Omental fat pad (tissue), 4 donors: ENCODE data around the gene ERCC6. TPM values are rescaled to one million over a fixed set of nuclear protein-coding genes. Genes with fewer than 3 reads are reported as not detected.

Source experiments
- ATAC-seq: fragments of 150-250 bp; one replicate; pipeline ENCODE4 v1.9.1; 2016; ENCODE audit warnings: mild to moderate bottlenecking, moderate library complexity; ENCODE audit not compliant: low FRiP score
- DNase-seq: peaks from one replicate; pipeline ENCODE4 v3.0.0-alpha.2; 2019; ENCODE audit warnings: low spot score
- total RNA-seq, 4 donors: library from RNA; depleted of rRNA; stranded (reverse); fragments of >200 nt; gene quantifications; one replicate each; pipeline ENCODE4 v1.1.0, GENCODE V29; 2016
- TF ChIP-seq, protein P1 (sequence below), 3 donors: fragments of 450-650 bp; IDR thresholded peaks; one replicate each; pipeline ENCODE4 v1.5.1; 2016 to 2017; ENCODE audit warnings: antibody characterized with exemption in 3 of 3, mild to moderate bottlenecking in 3 of 3, moderate library complexity in 2 of 3

The ERCC6 gene
- total RNA-seq, 4 donors from 2014 or later: 11.5 to 16.7 (median 11.8) TPM

- no peak for ATAC-seq
- no peak for DNase-seq
- TF ChIP-seq, protein P1, sequence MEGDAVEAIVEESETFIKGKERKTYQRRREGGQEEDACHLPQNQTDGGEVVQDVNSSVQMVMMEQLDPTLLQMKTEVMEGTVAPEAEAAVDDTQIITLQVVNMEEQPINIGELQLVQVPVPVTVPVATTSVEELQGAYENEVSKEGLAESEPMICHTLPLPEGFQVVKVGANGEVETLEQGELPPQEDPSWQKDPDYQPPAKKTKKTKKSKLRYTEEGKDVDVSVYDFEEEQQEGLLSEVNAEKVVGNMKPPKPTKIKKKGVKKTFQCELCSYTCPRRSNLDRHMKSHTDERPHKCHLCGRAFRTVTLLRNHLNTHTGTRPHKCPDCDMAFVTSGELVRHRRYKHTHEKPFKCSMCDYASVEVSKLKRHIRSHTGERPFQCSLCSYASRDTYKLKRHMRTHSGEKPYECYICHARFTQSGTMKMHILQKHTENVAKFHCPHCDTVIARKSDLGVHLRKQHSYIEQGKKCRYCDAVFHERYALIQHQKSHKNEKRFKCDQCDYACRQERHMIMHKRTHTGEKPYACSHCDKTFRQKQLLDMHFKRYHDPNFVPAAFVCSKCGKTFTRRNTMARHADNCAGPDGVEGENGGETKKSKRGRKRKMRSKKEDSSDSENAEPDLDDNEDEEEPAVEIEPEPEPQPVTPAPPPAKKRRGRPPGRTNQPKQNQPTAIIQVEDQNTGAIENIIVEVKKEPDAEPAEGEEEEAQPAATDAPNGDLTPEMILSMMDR (IDR thresholded peaks at IDR 0.05): no peak
These were observed 33.8 kb downstream of the ERCC6 start for GRCh38 chr10:49505076-49505475.

- TF ChIP-seq, protein P1 (IDR thresholded peaks at IDR 0.05): no peak
- DNase-seq: no peak
- ATAC-seq: no peak
These were observed 34.4 kb downstream of the ERCC6 start for GRCh38 chr10:49504528-49504927.

DNA sequence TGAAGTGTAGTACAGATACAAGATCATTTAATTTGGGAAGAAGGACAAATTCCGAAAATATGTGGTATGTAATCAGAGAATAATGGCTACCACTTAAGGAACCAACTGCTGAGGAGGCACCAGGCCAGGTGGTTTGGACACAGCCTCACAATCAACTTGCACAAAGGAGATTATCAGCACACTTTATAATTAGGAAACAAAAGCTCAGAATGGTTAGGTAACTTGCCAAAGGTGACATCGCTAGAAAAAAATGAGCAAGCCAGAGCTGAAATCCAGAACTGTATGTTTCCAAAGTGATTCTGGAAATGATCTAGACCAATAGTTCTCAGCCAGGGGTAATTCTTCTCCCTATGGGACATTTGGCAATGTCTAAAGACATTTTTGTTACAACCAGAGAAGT, 36.6 kb downstream of the ERCC6 start:
- ATAC-seq (no peak), DNase-seq (no peak)
- TF ChIP-seq, protein P1 (IDR thresholded peaks at IDR 0.05): no peak

DNA sequence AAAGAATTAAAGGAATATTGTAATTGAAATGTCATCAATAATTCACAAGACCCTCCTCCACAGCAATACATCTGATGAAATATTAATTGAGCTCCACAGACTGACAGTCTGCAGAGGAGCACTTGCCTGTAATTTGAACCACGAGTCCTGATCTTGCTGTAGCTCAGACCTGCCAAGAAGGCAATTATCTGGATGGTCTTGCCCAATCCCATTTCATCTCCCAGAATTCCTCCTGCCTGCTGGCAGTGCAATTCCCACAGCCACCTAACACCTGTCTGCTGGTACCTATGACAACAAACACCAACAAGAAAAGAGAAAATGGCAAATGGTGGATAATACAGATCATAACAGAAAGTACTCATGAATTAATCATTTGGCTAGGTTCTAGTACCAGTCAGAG, 38.5 kb downstream of the ERCC6 start:
- ATAC-seq: no peak
- no peak for DNase-seq
- TF ChIP-seq, protein P1 (IDR thresholded peaks at IDR 0.05): no peak

DNA sequence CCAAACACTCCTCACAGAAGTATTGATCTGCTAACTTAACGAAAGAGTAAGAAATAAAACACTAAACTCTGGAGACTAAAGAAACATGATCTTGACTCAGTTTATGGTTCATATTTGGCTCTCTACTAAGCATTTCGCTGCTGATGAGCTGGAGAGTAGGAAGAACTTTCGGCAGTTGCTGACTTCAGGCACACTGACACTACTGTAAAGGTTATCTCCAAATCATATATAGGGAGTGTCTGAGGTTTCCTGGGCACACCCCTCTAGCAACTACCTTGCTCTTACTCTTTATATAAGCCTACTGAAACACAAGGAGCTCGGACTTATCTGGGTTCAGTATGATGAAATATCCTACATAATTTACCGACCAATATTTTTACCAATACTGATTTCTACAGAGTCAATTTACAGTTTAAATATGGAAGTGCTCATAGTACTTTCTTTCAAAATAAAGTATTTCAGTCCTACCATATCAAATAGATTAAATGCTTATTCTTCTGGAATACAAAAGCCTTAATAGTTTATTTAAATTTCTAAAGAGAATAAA, 39.5 kb downstream of the ERCC6 start:
- no peak for ATAC-seq
- TF ChIP-seq, protein P1 (IDR thresholded peaks at IDR 0.05): no peak
- DNase-seq: no peak

DNA sequence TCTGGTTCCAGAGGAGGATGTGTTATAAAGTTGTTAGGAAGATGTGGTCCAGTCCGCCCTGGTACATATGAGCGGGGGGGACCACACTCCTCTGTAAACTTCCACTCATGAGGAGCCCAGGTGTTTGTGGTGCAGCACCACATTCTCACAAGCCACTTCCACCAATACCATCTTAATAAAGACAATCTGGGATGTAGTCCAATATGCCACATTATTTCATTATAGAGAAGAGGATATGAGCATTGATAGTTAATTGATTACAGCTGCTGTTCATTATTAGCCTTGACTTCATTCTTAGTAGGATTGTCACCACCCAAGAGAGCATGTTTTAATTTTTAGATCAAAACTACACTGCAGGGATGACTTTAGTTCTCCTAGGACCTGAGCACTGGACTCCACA, 40.5 kb downstream of the ERCC6 start:
- DNase-seq (no peak), ATAC-seq (no peak)
- TF ChIP-seq, protein P1 (IDR thresholded peaks at IDR 0.05): no peak

DNA sequence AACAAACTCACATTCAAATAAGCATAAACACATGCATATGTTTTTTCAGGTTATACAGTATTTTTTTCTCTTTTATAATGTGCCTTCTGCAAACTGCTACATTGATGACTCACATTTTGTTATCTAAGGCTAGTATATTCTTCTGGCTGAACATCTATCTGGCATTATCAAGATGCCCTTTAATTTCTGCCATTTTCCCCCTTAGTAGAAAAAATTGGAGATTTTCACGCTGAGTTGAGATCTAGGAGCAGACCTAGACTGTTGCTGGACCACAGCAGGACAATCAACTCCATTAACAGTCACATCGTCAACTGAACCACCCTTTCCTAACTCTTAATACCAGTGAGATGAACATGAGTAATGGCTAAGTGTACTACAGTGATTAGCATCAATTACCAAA, 41.6 kb downstream of the ERCC6 start:
- TF ChIP-seq, protein P1 (IDR thresholded peaks at IDR 0.05): no peak
- ATAC-seq (no peak), DNase-seq (no peak)
